Activated CD8-positive, alpha-beta memory T cell treated with anti-CD3 and anti-CD28 coated beads for 1 hour (primary cell): ENCODE results near the gene GNAI1.

Source experiments
- DNase-seq, 2 donors: peaks; one replicate each; pipeline ENCODE4 v3.0.0-alpha.2; 2020; ENCODE audit warnings: low read depth in 1 of 2; ENCODE audit errors: extremely low read depth in 1 of 2

Gene GNAI1

DNA sequence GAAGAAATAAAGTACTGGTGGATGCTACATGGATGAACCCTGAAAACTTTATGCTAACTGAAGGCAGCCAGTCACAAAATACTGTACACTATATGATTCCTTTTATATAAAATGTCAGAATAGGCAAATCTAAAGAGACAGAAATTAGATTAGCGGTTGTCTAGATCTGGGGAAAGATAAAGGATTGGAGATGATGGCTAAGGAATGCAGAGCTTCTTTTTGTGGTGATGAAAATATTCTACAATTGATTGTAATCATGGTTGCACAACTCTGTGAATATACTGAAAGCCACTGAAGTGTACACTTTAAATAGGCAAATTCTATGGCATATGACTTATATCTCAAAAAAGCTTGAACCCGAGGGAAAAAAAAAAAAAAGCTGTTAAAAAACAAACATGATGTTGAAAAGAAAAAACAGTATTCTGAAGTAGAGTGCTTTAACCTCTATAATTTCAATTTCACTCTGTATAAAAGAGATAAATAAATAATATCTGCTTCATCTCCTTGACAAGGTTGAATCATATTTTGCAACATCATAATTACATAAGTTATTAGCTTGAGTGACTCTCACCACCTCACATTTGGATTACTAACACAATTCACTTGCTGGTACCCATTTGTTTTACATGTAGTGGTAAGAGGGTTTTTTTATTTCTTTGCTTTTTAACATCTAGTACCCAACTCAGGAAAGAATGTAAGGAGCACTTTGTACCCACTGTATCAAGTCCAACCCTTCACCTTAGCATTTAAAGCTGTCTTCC lies 2.8 kb upstream of the GNAI1 start:
- DNase-seq = no peak

DNA sequence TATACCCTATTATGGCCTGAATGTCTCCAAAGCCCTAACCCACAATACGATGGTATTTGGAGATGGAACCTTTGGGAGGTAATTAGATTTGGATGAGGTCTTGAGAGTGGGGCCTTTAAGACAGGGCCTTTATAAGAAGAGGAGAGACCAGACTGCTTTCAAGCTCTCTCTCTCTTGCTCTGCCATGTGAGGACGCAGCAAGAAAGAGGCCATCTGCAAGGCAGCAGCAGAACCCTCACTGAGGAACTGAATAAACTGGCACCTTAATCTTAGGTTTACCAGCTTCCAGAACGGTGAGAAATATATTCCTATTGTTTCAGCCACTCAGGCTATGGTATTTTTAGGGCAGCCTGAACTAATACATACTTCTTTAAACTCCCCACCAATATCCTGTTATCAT lies 2.0 kb upstream of the GNAI1 start:
- no peak for DNase-seq

- DNase-seq = no peak
These were observed 1.1 kb upstream of the GNAI1 start for GRCh38 chr7:80133361-80134114.

GRCh38 chr7:80134115-80134535 lies 506 bp upstream of the GNAI1 start:
- DNase-seq = no peak

DNA sequence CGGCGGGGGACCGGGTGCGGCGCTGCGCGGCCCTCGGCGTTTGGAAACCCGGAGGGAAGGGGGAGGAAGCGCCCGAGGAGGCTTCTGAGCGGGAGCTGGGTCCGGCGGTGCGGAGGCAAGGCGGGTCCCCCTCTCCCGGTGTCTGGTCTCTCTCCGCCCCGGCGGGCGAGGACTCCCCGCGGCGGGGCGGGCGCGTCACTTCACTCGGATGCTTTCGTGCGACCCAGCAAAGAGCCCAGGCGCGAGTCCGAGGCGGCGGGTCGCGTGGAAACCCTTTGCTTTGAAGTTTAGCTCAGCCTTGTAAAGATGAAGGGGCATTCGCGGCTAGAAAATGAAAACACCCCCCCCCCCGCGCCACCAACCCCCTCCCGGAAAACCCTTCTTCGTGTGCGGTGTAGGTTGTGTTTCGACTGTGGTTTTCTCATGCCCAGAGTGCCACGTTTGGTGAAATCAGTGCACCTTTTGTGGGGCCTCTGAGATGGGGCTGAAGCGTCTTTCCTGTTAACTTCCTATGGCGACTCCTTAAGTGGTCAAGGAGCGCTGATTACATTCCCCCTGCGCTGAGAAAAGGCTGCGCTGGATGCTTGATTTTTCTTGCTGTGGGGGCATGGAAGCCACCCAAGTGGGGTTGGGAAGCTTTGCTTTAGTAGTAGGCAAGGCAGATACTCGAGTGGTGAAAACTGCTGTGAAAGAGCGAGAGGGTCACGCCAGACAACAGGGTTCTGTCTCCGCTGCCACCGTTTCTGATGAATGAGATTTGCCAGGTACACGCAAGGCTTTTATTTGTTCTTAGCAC lies 876 bp downstream of the GNAI1 start:
- DNase-seq = no peak

GRCh38 chr7:80136261-80137055 lies 1.8 kb downstream of the GNAI1 start:
- DNase-seq = no peak

DNA sequence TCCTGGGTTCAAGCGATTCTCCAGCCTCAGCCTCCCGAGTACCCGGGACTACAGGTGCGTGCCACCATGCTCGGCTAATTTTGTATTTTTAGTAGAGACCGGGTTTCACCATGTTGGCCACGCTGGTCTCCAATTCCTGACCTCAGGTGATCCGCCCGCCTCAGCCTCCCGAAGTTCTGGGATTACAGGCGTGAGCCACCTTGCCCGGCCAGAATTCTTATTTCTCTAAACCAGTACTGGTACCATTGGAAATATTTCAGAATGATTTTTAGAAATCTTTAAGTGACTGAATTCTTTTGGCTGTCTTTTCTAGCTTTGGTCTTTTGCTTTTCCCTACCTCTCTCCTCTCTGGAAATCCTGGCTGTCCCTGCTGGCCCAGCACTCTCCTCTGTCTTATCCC lies 2.8 kb downstream of the GNAI1 start:
- no peak for DNase-seq

DNA sequence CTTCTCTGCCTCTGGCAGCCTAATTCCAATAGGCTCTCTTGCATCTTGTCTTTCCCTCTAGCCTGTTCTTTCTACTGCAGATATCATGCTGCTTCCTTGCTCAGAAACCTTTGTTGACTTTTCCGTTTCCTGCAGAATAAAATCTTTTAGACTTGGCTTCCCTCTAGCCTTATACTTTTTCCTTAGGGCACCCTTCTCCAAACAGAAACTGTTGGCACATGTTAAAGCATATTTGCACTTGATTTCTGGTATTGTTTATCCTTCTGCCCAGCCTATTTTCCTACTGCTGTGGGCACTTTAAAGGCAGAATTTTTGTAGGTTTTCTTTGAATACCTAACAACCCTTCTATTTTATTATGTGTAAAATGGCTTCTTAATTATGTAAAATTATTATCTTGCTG lies 4.6 kb downstream of the GNAI1 start:
- no peak for DNase-seq

GRCh38 chr7:80140388-80140787 lies 5.8 kb downstream of the GNAI1 start:
- no peak for DNase-seq

DNA sequence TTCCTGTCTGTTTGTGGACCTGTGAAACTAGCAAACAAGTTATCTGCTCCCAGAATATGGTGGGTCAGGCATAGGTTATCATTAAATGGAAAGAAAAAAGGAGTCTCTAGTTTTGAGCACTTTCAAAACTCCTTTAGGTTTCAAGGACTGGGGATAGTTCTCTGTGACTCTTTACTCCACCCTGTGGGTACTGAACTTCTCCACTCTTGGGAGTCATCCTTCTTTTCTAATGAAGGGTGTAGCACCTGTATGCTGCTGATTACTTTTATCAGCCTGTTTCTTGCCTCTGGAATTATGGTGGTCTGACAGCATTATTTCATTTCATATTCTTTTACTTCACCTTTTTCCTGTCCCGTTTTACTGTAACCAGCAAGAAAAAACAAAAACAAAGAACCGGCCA lies 6.7 kb downstream of the GNAI1 start:
- no peak for DNase-seq

DNA sequence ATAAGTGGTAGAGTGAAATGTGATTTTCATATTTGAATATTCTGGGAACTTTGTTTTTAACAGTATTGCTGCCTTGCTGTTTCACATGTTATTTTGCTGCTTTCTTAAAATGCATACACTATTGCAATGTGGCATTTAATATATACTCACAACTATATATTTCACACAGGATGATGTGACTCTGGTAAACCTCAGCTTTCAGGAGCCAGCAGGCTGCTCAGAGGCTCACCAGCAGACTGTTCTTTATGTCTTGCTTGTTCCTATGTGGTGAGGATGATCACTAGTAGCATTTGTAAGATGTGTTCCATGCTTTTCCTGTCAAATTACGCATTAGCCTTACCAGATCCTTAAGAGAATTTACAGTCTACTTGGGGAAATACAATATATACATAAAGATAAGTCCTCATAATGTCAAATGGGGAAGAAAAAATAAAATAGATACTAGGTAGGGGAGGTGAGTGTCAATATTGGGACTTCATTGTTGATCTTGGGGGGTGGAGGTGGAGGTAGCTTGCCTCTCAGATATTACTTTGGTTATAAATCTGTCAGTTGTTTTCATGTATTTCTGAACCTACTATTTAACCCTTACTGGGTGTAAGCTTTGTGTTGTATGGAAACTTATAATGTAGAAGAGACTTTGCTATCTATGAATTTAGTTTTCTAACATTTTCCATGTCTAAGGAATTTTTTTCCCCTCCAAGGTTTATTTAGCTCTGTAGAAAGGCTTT lies 8.4 kb downstream of the GNAI1 start:
- no peak for DNase-seq

GRCh38 chr7:80145780-80146422 lies 11.3 kb downstream of the GNAI1 start:
- DNase-seq = no peak

GRCh38 chr7:80146545-80147182 lies 12.0 kb downstream of the GNAI1 start:
- no peak for DNase-seq

DNA sequence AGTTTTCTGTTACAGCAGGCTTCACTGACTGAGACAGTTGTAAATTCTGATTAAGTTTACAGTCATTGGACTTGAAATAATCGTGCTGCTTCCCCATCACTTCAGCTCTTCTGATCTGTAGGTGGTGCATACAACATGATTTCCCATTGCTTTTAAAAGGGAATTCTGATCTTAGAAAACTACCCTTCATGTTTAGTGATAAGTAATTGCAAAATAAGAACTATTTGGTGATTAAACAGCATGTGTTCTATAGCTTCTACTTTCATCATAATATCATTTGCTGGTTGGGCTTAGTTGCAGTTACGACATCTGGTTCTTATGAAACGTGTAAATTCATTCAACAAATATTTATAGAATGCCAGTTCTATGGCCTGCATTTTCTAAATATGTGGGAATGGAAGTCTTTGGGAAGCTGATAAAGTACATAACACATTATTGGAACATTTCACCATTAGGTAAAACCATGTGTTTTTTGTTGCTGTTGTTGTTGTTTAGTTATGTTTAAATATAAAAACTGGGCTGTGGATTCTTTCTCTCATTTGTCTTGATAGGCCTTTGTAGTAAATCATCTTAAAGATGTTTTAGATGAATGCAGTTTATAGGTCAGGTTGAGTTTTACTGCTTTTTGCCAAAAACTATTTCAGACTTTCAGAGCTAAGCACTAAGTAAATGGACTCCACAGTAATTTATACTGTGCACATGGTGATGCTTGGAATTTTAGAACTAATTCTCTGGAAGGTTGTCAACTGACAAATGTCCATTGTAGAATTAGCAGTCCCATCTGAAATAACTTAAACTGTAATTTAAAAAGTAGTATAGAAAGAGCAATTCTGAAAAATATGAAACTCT lies 13.1 kb downstream of the GNAI1 start:
- no peak for DNase-seq

DNA sequence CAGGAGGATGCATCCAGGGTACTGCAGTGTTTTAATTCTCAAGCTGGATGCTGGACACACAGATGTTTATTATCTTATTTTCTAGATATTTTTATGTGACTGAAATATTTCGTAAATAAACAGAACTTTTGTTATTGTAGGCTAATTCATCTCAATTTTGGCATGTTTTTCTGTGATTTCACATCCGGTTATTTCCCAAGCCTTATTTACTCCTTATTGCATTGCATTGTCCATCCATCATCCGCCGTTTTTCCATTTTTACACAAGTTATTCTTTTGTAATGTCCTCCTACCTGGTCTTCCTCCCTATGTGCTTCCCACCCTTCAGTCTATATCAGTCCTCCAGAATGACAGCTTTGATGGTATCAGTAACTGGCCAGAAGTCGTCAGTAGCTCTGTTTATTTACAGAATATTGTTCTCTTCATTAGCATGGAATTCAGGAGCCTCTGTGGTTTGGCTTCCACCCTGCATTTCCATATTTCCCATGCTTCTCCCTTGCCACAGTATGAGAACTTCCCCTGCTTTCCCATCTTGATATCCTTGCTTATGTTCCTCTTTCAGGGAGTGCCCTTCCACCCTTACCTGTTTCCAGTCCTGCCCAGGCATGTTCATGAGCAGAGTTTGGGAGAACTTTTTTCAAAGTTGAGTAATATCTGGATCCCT lies 16.1 kb downstream of the GNAI1 start:
- DNase-seq = no peak

DNA sequence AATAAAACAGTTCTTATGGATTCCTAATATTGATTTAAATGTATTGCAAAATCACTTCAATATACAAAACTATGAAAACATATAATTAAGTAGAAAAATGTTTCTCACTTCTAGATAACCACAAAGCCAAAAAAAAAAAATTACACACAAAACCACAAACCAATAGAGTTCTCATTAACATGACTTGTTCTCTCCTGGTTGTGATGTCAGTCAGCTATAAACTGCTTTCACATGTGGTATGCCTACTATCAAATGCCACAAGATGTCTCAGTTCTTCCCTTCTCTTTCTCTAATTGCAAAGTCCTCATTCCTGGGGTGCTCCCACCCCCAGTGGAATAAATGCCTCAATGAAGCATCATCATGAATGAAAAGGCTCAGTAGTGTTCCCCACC lies 16.6 kb downstream of the GNAI1 start:
- DNase-seq = no peak

- DNase-seq = no peak
These were observed 18.8 kb downstream of the GNAI1 start for GRCh38 chr7:80153446-80153845.
